Midbrain (tissue), 1 donor: ENCODE data around the gene PARVA.
A peak's percentile ranks its signal among the peaks of the same experiment; 100 is the strongest.

Source experiments
- DNase-seq: peaks from one replicate; lab custom pipeline; 2025; lab: John Stamatoyannopoulos, UW

The PARVA gene

DNA sequence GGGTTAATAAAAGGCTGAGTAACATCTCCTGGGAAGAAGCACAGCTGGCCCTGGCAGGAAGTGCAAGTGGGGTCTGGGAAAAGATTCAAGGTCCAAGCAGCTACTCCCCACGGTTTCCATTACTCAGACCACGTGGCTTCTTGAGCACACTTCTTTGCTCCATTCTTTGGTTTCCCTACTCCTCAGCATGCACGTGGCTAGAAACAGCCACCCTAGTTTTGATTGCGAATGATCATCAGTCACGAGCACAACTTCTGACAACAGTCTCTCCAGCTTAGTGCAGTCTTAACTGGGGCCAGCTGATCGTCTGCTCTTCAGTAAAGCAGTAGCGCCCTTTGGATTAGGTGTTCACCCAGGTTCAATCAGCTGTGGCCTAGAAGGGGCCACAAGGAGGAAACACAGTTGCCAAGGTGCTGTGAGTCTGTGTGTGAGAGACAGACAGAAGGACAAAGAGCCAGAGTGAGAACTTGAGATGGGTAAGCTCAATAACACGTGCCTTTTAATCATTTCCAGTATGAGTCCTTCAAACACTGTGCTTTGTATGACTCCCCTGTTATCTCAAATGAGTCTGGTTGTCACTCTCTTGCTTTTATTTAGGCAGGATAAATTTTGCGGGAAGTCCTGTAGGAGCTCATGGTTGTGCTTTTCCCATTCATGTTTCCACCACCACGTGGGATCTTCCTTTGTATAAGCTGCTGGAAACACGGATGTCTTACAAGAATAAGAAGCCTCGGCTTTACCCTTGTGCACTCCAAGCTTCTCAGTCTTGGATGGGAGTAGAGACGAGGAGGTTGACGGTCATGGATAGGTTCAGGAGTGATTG is 901 bp upstream of the PARVA start:
- no peak for DNase-seq

GRCh38 chr11:12377824-12378593 is 638 bp downstream of the PARVA start:
- DNase-seq = peak; percentile 55

GRCh38 chr11:12380565-12381325 is 3.4 kb downstream of the PARVA start:
- DNase-seq = no peak

DNA sequence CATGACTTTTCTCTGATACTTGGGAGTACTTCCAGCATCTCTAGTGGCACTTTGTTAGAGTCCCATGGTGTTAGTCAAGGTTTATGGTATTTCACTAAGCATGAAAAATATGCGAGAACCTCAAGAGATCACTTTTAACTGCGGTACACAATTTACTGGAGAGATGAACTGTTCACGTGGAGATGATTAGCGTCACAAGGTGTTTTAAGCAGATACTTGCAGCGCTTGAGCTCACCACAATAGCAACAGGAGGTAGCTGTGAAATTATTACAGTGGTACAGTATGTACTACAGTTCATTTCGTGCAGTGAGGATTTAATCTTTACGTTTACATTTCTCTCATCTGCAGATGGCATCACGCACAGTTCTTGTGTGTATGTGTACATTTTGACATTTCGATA is 4.5 kb downstream of the PARVA start:
- DNase-seq = no peak

DNA sequence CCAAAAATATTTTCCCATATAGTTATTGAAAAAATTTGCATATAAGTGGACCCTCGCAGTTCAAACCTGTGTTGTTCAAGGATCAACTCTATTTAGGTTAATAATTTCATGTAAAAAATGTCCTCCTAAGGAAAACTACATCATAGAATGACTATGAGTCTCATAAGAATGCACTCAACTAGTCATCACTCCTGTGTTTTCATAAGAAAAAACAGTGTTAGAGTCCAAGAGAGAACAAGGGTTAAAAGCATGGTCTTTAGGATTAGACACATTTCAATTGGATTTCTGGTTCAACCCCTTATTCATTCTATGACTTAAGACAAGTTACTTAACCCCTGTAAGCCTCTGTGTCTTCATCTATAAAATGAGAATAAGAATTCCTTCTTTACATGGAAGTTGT is 5.1 kb downstream of the PARVA start:
- DNase-seq = no peak

- no peak for DNase-seq
Measured at GRCh38 chr11:12386309-12386708, 8.9 kb downstream of the PARVA start.

DNA sequence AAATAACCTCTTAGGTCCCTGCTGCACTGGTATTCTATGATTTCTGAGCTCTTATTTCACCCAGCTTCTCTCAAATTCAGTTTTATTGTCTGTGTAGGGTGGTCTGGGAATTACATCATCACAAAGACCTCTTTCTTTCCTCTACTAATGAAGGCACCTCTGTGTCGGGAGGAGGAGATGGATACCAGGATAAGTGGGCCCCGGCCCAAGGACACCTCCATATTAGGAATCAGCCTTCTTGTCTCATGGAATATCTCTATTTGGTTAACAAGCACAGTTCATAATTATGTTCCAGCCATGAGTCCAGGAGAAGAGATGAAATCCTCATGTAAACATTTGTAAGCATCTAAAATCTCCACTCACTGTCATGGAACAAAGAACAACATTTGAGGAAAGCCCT is 9.4 kb downstream of the PARVA start:
- DNase-seq = no peak

DNA sequence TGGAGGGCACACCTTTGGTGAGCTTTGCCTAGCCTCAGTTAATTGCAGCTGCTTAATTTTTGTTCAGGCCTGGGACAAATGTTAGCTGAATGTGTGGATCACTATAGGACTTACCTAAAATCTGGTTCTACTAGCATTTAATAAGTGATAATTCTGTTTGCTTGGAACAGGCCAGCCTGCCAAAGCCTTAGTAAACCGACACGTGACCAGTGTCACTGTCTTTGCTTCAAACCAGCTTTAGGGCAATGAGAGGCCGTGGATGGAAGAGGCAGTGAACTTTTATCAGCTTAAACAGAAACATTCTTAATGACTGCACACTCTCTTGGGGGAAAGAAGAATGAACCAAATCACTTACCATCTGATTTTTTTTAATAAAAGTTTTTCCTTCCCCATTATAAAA is 10.8 kb downstream of the PARVA start:
- DNase-seq = no peak

- no peak for DNase-seq
Measured at GRCh38 chr11:12388939-12389670, 11.7 kb downstream of the PARVA start.

DNA sequence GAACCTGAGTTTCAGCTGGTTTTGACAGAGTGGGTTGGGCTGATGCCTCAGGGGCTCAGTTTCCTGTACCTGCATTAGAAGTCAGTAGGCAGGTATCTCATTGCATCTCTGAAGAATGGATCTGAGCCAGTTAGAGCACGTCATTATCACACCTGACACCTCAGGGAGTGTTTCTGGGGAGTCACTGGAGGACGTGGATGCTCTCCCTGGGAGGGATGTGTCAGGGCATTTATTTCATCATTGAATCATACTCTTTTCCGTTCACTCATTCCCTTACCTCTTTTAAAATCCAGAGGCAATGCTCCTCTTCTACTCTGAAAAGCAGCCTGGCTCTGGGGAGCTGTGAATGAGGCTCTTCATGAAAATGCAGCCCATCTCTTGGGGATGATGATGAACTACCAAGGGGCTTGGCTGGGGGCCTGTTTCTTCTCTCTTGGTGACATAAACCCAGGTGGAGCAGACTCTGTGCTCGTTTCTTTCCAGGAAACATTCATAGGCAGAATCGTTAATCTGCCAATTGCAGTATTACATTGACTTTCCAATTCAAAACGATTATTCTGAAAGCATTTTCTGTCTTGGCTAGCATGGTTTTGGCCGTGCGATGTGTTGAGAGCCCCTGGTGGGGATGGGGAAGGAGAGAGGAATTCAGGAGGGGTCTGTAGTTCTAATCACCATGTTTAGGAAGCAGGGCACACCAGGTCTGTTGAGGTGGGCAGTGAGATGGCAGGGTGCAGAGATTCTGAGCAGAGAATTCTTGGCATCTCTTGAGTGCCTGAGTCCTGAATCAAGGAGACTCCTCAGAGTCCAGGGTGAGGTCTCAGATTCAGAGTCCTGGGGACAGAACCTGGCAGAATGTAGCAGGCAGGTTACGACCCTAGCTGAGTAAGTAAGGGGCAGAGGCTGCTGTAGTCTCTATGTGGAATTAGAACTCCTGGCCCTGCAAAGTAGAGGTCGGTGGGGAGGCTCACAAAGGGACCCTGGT is 12.6 kb downstream of the PARVA start:
- DNase-seq = no peak

DNA sequence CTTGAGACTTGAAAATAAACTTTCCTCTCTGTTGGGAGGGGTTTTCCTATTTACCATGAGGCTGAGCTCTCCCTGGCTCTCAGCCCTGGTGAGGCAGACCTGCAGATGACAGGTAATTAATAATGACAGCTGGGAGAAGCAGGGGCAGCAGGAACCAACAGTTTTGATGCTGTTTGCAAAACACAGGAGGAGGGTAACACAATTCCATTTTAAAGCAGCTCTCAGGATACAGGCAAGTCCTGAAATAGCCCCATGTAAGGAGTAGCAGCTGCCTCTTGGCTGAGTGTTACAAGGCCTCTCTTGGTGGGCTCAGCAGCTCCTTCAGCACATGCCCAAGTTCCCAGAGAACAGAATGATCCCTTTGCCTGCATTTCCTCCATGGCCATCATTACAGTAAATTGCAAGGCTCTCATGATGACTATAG is 13.3 kb downstream of the PARVA start:
- DNase-seq = no peak

- no peak for DNase-seq
Measured at GRCh38 chr11:12392672-12393071, 15.3 kb downstream of the PARVA start.

- no peak for DNase-seq
Measured at GRCh38 chr11:12393691-12394090, 16.3 kb downstream of the PARVA start.

- no peak for DNase-seq
Measured at GRCh38 chr11:12394601-12395000, 17.2 kb downstream of the PARVA start.

- peak; percentile 6 for DNase-seq
Measured at GRCh38 chr11:12395333-12395732, 18.0 kb downstream of the PARVA start.

DNA sequence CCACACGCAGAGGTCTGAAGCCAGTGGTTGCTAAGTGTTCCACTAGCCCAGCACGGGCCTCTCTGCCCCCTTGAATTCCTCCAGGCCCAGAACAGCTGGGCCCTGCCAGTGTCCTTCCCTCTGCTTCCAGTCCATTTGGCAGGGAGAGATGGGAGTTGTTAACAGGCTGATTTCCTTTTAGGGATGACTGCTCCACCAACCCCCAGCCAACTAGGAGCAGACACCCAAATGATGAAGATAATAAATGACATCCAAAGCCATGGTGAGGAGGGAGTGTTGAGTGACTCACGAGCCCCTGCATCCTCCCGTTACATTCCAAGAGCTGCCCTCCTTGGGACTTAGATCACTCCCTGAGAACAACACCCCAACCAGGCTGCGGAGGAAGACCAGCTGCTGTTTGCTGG is 20.6 kb downstream of the PARVA start:
- DNase-seq = no peak

DNA sequence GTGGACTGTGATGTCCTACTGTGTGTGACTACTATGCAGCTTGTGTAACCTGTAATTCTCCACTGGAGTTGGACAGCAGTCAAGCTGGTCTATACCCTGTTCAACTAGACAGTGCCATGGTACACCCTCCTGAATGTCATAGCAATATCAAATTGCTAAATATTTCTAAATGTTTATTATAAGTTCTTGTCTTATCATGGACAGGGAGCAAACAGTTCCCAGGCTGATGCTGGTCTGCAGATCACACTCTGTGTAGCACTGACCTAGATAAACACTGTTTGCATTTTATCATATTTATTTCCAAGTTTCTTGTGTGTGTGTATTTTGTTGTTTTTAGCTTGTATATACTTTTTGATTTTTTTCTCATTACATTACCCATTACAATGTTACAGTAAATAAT is 22.0 kb downstream of the PARVA start:
- DNase-seq = no peak

GRCh38 chr11:12402025-12402424 is 24.7 kb downstream of the PARVA start:
- no peak for DNase-seq

- DNase-seq = no peak
Measured at GRCh38 chr11:12402691-12403120, 25.3 kb downstream of the PARVA start.

DNA sequence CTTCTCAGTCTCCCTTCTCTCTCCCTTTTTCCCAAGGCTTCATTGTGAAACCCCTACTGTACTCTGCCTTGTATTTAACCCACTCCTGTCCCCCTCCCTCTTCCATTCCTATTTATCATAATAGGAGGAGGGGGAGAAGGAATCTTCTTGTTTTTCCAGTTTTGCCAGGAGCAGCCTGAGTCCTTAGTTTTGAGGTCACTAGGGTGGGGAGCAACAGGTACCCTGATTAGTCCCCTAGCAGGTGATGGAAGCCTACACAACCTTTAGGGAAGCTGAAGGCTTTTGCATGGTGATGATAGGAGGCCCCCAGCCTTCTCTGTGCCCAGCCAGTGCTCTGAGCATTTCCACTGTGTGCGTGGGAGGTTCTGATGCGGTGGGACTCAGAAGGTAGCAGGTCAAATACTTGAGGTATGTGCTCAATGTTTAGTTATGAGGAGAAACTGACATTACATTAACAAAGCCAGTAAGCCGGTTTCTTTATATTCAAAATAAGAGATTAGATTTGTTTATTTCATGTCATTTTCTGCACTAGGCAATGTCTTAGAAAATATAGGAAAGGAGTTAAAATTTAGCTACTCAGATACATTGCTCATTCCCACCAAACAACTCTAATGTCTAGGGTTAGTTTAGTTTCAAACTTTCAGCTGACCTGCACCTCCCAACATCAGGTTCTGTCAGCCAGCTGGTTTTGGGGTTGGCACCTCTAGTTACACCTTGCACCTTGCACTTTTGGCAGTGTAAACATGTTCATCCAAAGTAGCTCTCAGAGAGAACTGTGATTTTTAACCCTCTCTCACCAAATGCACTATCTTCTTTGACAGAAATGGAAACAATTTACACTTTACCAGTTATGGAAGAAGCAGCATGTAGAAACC is 26.0 kb downstream of the PARVA start:
- no peak for DNase-seq
